HepG2 (cell line): ENCODE data around the gene ADCY7. TPM values are rescaled to one million over a fixed set of nuclear protein-coding genes. Genes with fewer than 3 reads are reported as not detected.
A peak's percentile ranks its signal among the peaks of the same experiment; 100 is the strongest.

Experiments
- ARNTL ChIP-seq: sonication (generic); formaldehyde crosslinking; IDR thresholded peaks from 2 replicates; pipeline ENCODE4 v1.4.0; 2020; ENCODE audit warnings: mild to moderate bottlenecking, missing genetic modification reagents
- E2F2 ChIP-seq: sonication (generic); formaldehyde crosslinking; IDR thresholded peaks from 2 replicates; pipeline ENCODE4 v1.4.0; 2020; ENCODE audit warnings: missing genetic modification reagents, borderline replicate concordance
- HDAC1 ChIP-seq: sonication (generic); formaldehyde crosslinking; IDR thresholded peaks from 2 replicates; pipeline ENCODE4 v1.5.1; 2020; ENCODE audit warnings: mild to moderate bottlenecking, missing genetic modification reagents
- HOXD1 ChIP-seq: sonication (generic); formaldehyde crosslinking; IDR thresholded peaks from 2 replicates; pipeline ENCODE4 v1.5.0; 2020; ENCODE audit warnings: missing genetic modification reagents
- IKZF1 ChIP-seq: fragments of 450-650 bp; IDR thresholded peaks from 2 replicates; pipeline ENCODE4 v1.7.1; 2016
- JDP2 ChIP-seq: sonication (generic); formaldehyde crosslinking; IDR thresholded peaks from 2 replicates; pipeline ENCODE4 v1.8.1; 2022; ENCODE audit warnings: missing genetic modification reagents, borderline replicate concordance
- KLF9 ChIP-seq: IDR thresholded peaks from 2 replicates; pipeline ENCODE4 v1.6.1; 2016; ENCODE audit warnings: low read depth
- MIXL1 ChIP-seq: IDR thresholded peaks from 2 replicates; pipeline ENCODE4 v1.6.1; 2016
- MXD1 ChIP-seq: sonication (generic); formaldehyde crosslinking; IDR thresholded peaks from 2 replicates; pipeline ENCODE4 v1.4.0; 2020; ENCODE audit warnings: mild to moderate bottlenecking, missing genetic modification reagents
- SNRNP70 ChIP-seq: fragments of 200-400 bp; formaldehyde crosslinking; IDR thresholded peaks from 2 replicates; pipeline ENCODE4 v1.6.1; 2017; ENCODE audit warnings: mild to moderate bottlenecking, low read depth, low read length, moderate library complexity
- SRSF1 ChIP-seq: fragments of 200-400 bp; formaldehyde crosslinking; optimal IDR thresholded peaks from 2 replicates; pipeline ENCODE3; 2017; ENCODE audit warnings: mild to moderate bottlenecking, low read depth, low read length, moderate library complexity
- SSRP1 ChIP-seq: IDR thresholded peaks from 2 replicates; pipeline ENCODE4 v1.6.1; 2016; ENCODE audit warnings: control low read depth
- TEAD2 ChIP-seq: sonication (generic); formaldehyde crosslinking; IDR thresholded peaks from 2 replicates; pipeline ENCODE4 v1.9.0; 2021; ENCODE audit warnings: missing genetic modification reagents
- TFDP2 ChIP-seq: sonication (generic); formaldehyde crosslinking; IDR thresholded peaks from 2 replicates; pipeline ENCODE4 v1.4.0; 2020; ENCODE audit warnings: missing genetic modification reagents
- ZBTB7A ChIP-seq: sonication (generic); formaldehyde crosslinking; IDR thresholded peaks from 2 replicates; pipeline ENCODE4 v1.8.0; 2022; ENCODE audit warnings: mild to moderate bottlenecking, missing genetic modification reagents
- ZNF558 ChIP-seq: sonication (generic); formaldehyde crosslinking; IDR thresholded peaks from 2 replicates; pipeline ENCODE4 v1.9.0; 2022; ENCODE audit warnings: mild to moderate bottlenecking, missing genetic modification reagents, borderline replicate concordance
- ZNF878 ChIP-seq: sonication (generic); formaldehyde crosslinking; IDR thresholded peaks from 2 replicates; pipeline ENCODE4 v1.8.1; 2023; ENCODE audit warnings: mild to moderate bottlenecking, missing genetic modification reagents, moderate library complexity
- ZSCAN31 ChIP-seq: sonication (generic); formaldehyde crosslinking; IDR thresholded peaks from 2 replicates; pipeline ENCODE4 v1.5.0; 2020; ENCODE audit warnings: low read depth, mild to moderate bottlenecking, missing genetic modification reagents
- polyA plus RNA-seq, 8 experiments: library from polyadenylated mRNA; depleted of rRNA in 3 of 8; stranded (reverse) in 7 of 8; unstranded in 1 of 8; fragments of >200 nt; fragmentation: Illumina TruSeq in 4 of 8; extraction: Trizol in 4 of 8; gene quantifications; 2 replicates each; pipeline versions ENCODE4 v1.2.1 to v1.2.3, GENCODE V29; 2011 to 2016; ENCODE audit warnings: low read depth in 4 of 8, missing spikeins in 1 of 8, mixed read lengths in 1 of 8; ENCODE audit not compliant: insufficient read depth in 1 of 8
- total RNA-seq, 5 experiments: library from RNA; depleted of rRNA; stranded (reverse); fragments of >200 nt; fragmentation: Illumina TruSeq; extraction: Trizol; gene quantifications; 2 replicates each; pipeline ENCODE4 v1.2.3, GENCODE V29; 2016; ENCODE audit warnings: low read depth in 1 of 5
- TF ChIP-seq, protein P1 (sequence below): sonication (generic); formaldehyde crosslinking; IDR thresholded peaks from 2 replicates; pipeline ENCODE4 v1.5.1; 2020; ENCODE audit warnings: missing genetic modification reagents, mild to moderate bottlenecking, borderline replicate concordance
- TF ChIP-seq, protein P2 (sequence below): sonication (generic); formaldehyde crosslinking; IDR thresholded peaks from 2 replicates; pipeline ENCODE4 v1.4.0; 2020; ENCODE audit warnings: missing genetic modification reagents
- TF ChIP-seq, protein P3 (sequence below): sonication (generic); formaldehyde crosslinking; IDR thresholded peaks from 2 replicates; pipeline ENCODE4 v1.8.1; 2023; ENCODE audit warnings: mild to moderate bottlenecking, missing genetic modification reagents

The ADCY7 gene
- total and polyA plus RNA-seq, 2 of the 13 experiments (the other 11 are each of a cell fraction or from before 2014, with no cell fraction given) = 2.2 to 4.3 TPM

DNA sequence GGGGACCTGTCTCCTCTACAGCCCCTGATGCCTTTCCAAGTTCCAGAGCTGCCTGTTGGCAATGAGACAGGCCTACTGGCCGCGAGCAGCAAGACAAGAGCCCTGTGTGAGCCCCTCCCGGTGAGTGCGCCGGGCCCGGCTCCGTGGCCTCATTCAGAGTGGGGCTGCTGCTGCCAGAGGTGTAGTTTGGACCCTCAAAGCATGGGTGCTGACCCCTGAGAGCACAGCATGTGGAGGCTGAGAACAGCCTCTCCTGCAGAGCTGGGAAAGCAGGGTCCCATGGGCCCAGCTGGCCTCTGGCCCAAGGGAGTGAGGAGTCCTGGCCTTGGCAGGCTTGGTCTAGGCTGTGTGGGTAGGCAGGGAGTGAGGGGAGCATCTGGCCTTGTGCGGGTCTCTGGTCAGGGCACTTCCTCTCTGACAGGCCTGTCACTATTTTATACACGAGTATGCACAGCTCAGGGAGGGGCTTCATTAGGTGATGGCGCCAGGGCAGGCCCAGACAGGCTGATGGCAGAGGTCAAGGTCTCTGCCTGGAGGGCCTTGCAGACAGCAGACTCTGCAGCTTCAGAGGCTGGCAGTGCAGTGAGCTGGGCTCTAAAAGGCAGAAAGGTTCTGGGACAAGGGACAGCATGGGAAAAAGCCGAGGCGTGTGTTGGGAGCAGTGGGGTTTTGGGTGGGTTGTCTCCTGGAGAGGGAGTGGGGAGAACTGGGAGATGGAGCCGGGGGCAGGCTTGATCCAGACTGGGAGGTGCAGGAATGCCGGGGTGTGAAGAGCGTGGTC, 43.4 kb downstream of the ADCY7 start (continued):
- TF ChIP-seq ZSCAN31 (CRISPR knock-in tag) (peak; percentile 8; the same call in 1 of the 2 replicates), HOXD1 (no peak), ZBTB7A (CRISPR knock-in tag) (0 out of 2 replicates have a peak, but pooled peaks have one; percentile 55), SSRP1 (CRISPR knock-in tag) (no peak), KLF9 (no peak), MIXL1 (no peak), TFDP2 (CRISPR knock-in tag) (0 out of 2 replicates have a peak, but pooled peaks have one; percentile 17), SRSF1 (no peak), IKZF1 (no peak), SNRNP70 (no peak), JDP2 (CRISPR knock-in tag) (no peak), MXD1 (CRISPR knock-in tag) (no peak), ZNF878 (CRISPR knock-in tag) (no peak), E2F2 (CRISPR knock-in tag) (no peak), ARNTL (CRISPR knock-in tag) (no peak), ZNF558 (CRISPR knock-in tag) (no peak), HDAC1 (CRISPR knock-in tag) (no peak; the same call in 1 of the 2 replicates), TEAD2 (no peak)
- TF ChIP-seq, protein P1, sequence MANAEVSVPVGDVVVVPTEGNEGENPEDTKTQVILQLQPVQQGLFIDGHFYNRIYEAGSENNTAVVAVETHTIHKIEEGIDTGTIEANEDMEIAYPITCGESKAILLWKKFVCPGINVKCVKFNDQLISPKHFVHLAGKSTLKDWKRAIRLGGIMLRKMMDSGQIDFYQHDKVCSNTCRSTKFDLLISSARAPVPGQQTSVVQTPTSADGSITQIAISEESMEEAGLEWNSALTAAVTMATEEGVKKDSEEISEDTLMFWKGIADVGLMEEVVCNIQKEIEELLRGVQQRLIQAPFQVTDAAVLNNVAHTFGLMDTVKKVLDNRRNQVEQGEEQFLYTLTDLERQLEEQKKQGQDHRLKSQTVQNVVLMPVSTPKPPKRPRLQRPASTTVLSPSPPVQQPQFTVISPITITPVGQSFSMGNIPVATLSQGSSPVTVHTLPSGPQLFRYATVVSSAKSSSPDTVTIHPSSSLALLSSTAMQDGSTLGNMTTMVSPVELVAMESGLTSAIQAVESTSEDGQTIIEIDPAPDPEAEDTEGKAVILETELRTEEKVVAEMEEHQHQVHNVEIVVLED (CRISPR knock-in tag) = no peak
- TF ChIP-seq, protein P2, sequence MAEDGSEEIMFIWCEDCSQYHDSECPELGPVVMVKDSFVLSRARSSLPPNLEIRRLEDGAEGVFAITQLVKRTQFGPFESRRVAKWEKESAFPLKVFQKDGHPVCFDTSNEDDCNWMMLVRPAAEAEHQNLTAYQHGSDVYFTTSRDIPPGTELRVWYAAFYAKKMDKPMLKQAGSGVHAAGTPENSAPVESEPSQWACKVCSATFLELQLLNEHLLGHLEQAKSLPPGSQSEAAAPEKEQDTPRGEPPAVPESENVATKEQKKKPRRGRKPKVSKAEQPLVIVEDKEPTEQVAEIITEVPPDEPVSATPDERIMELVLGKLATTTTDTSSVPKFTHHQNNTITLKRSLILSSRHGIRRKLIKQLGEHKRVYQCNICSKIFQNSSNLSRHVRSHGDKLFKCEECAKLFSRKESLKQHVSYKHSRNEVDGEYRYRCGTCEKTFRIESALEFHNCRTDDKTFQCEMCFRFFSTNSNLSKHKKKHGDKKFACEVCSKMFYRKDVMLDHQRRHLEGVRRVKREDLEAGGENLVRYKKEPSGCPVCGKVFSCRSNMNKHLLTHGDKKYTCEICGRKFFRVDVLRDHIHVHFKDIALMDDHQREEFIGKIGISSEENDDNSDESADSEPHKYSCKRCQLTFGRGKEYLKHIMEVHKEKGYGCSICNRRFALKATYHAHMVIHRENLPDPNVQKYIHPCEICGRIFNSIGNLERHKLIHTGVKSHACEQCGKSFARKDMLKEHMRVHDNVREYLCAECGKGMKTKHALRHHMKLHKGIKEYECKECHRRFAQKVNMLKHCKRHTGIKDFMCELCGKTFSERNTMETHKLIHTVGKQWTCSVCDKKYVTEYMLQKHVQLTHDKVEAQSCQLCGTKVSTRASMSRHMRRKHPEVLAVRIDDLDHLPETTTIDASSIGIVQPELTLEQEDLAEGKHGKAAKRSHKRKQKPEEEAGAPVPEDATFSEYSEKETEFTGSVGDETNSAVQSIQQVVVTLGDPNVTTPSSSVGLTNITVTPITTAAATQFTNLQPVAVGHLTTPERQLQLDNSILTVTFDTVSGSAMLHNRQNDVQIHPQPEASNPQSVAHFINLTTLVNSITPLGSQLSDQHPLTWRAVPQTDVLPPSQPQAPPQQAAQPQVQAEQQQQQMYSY (CRISPR knock-in tag) = no peak
- TF ChIP-seq, protein P3, sequence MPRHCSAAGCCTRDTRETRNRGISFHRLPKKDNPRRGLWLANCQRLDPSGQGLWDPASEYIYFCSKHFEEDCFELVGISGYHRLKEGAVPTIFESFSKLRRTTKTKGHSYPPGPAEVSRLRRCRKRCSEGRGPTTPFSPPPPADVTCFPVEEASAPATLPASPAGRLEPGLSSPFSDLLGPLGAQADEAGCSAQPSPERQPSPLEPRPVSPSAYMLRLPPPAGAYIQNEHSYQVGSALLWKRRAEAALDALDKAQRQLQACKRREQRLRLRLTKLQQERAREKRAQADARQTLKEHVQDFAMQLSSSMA (CRISPR knock-in tag) = no peak
